ENCODE measurements around the gene VTCN1. TPM values are rescaled to one million over a fixed set of nuclear protein-coding genes. Genes with fewer than 3 reads are reported as not detected.

The VTCN1 gene
- total RNA-seq, 1 donor from 2014 or later: 49.4 TPM

DNA sequence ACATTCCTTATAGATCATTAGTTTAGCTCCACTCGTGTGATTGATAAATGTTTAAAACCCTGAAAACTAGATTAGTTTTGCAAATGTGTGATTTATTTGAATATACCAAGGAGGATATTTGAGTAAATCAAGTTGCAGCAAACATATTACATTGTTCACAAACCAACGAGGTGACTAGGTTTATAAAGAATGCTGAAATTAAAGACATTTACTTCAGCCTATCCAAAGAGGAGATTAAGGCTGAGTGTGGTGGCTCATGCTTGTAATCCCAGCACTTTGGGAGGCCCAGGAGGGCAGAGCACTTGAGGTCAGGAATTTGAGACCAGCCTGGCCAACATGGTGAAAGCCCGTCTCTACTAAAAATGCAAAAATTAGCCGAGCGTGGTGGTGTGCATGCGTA, 34.1 kb downstream of the VTCN1 start:
- no peak for DNase-seq (ENCODE audit: extremely low spot score, unreplicated experiment)
- no peak for TF ChIP-seq CTCF (conservative IDR thresholded peaks at IDR 0.05)
- Mint-ChIP-seq H3K27me3 (no peaks in the 10 kb centered on the region), H3K27ac (peak overlapping the region; percentile 81), H3K4me3 (peak overlapping the region; percentile 56), H3K36me3 (peaks cover 9% of the 10 kb centered on the region), H3K9me3 (peaks cover under 1% of the 10 kb centered on the region), H3K4me1 (ENCODE audit: unreplicated experiment) (peaks cover 52% of the 10 kb centered on the region)

DNA sequence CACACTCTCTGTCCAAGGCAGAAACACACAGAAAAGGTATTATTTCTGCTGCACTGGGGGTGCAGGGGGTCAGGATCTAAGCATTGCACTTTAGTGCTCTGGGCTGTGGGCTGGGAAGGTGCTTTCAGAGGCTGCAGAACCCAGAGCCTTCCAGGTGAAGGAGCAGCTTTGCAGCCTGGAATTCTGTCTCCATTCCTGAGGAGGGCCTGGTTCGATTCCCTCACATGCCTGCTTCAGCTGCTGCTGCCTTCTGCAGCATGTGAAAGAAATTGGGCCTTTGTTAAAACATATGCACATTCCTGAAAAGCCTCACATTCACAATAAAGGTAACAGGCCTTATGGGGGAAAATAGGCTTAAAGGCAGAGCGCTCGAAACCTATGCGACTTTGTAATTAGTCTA, 35.9 kb downstream of the VTCN1 start:
- peaks cover 5% of the 10 kb centered on the region for H3K9me3 Mint-ChIP-seq
- H3K27ac Mint-ChIP-seq: no peak overlapping the region
- H3K36me3 Mint-ChIP-seq: peaks cover 13% of the 10 kb centered on the region
- H3K27me3 Mint-ChIP-seq: no peaks in the 10 kb centered on the region
- no peak overlapping the region for H3K4me3 Mint-ChIP-seq
- TF ChIP-seq CTCF (conservative IDR thresholded peaks at IDR 0.05): no peak
- peaks cover 42% of the 10 kb centered on the region for H3K4me1 Mint-ChIP-seq (ENCODE audit: unreplicated experiment)
- no peak for DNase-seq (ENCODE audit: extremely low spot score, unreplicated experiment)

- no peak overlapping the region for H3K27ac Mint-ChIP-seq
- DNase-seq (ENCODE audit: extremely low spot score, unreplicated experiment): no peak
- H3K9me3 Mint-ChIP-seq: peaks cover 5% of the 10 kb centered on the region
- peaks cover 30% of the 10 kb centered on the region for H3K4me1 Mint-ChIP-seq (ENCODE audit: unreplicated experiment)
- H3K27me3 Mint-ChIP-seq: no peaks in the 10 kb centered on the region
- H3K36me3 Mint-ChIP-seq: peaks cover 11% of the 10 kb centered on the region
- no peak overlapping the region for H3K4me3 Mint-ChIP-seq
- TF ChIP-seq CTCF (conservative IDR thresholded peaks at IDR 0.05): no peak
These were observed 37.0 kb downstream of the VTCN1 start for GRCh38 chr1:117173691-117174090.

GRCh38 chr1:117173006-117173405, 37.7 kb downstream of the VTCN1 start:
- Mint-ChIP-seq H3K9me3 (peaks cover 5% of the 10 kb centered on the region), H3K27me3 (no peaks in the 10 kb centered on the region), H3K4me3 (no peak overlapping the region), H3K4me1 (ENCODE audit: unreplicated experiment) (peaks cover 27% of the 10 kb centered on the region), H3K36me3 (peaks cover 8% of the 10 kb centered on the region), H3K27ac (peak overlapping the region; percentile 39)
- DNase-seq (ENCODE audit: extremely low spot score, unreplicated experiment): no peak
- TF ChIP-seq CTCF (conservative IDR thresholded peaks at IDR 0.05): no peak

DNA sequence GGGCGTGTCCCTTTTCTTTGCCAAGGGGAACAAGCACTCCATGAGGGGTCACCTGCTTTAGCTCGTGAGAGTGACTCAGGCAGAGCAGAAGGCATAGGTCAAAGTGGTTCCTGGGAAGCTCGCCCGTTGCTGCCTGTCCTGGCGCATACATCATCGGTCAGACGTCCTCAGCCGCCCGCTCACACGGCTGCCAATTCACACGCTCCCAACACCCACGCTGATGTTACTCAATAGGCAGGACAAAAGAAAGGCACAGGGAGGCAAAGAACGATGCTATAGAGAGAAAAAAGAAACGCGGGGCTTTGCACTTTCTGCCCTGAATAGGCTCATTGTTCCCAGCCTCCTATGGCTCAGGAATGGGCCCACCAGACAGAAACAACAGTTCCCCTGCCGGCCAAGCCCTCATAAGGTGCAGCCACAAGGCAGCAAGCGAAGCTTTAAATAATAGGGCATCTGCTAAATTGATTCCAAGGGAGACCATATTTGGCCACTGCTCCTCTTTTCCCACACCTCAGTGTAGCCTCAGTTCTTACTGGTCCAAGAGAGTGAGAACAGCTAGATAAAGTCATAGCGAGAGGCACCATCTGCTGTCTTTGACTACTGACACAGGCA, 38.7 kb downstream of the VTCN1 start:
- no peak for DNase-seq (ENCODE audit: extremely low spot score, unreplicated experiment)
- peaks cover 8% of the 10 kb centered on the region for H3K36me3 Mint-ChIP-seq
- peaks cover 5% of the 10 kb centered on the region for H3K9me3 Mint-ChIP-seq
- H3K27ac Mint-ChIP-seq: peak overlapping the region; percentile 53
- H3K4me3 Mint-ChIP-seq: no peak overlapping the region
- peaks cover 27% of the 10 kb centered on the region for H3K4me1 Mint-ChIP-seq (ENCODE audit: unreplicated experiment)
- peak; percentile 62 for TF ChIP-seq CTCF (conservative IDR thresholded peaks at IDR 0.05)
- no peaks in the 10 kb centered on the region for H3K27me3 Mint-ChIP-seq

Measured in type B pancreatic cell (in vitro differentiated cells).